Testis (tissue), 2 donors: ENCODE measurements around the gene PDC.

ENCODE experiments used
- CTCF ChIP-seq, 3 experiments: fragments of 450-650 bp in 2 of 3; fragments of 200-600 bp in 1 of 3; sonication (generic) in 1 of 3; IDR thresholded peaks; one replicate each; pipeline ENCODE4 v1.5.1; 2016 to 2019; ENCODE audit warnings: antibody characterized with exemption in 3 of 3, mild to moderate bottlenecking in 2 of 3, moderate library complexity in 1 of 3
- POLR2A ChIP-seq: fragments of 450-650 bp; IDR thresholded peaks from one replicate; pipeline ENCODE4 v1.6.1; 2017; ENCODE audit warnings: antibody characterized with exemption, mild to moderate bottlenecking, moderate library complexity

DNA sequence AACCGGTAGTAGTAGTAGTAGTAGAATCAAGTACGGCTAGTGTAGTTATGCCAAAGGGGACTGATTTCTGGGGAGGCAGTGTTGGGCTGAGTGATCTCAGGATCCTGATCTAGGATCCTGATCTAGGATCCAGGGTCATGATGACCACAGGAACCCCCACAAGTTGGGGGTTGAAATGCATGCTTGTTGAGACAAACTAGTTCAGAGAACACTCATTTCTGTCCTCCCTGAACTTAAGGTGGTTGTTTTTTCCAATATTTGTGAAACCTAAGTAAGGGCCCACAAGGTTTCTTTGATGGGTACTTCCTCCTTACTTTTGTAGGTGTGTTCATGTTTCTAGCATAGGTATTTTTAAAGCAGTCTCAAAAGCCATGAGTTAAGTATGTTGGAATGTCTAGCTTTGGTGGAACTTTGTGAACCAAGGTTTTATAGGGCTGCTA, 33.9 kb upstream of the PDC start:
- TF ChIP-seq CTCF (IDR thresholded peaks at IDR 0.05) (no peak), POLR2A (no peak)
